Suprapubic skin (tissue), 4 donors: ENCODE results near the gene IGLL5. TPM values are rescaled to one million over a fixed set of nuclear protein-coding genes. Genes with fewer than 3 reads are reported as not detected.

Experiments
- DNase-seq, 2 donors: peaks; one replicate each; pipeline ENCODE4 v3.0.0-alpha.2; 2019; ENCODE audit warnings: low spot score in 2 of 2
- H3K27ac ChIP-seq: fragments of 200-600 bp; sonication (generic); one replicate; pipeline ENCODE4 v1.5.1; 2019
- H3K27me3 ChIP-seq: fragments of 200-600 bp; sonication (generic); one replicate; pipeline ENCODE4 v1.5.1; 2019
- H3K36me3 ChIP-seq: fragments of 200-600 bp; sonication (generic); one replicate; pipeline ENCODE4 v1.5.1; 2019
- H3K4me1 ChIP-seq: fragments of 200-600 bp; sonication (generic); one replicate; pipeline ENCODE4 v1.5.1; 2019
- H3K4me3 ChIP-seq: fragments of 200-600 bp; sonication (generic); one replicate; pipeline ENCODE4 v1.5.1; 2019; ENCODE audit warnings: mild to moderate bottlenecking
- H3K9me3 ChIP-seq: fragments of 200-600 bp; sonication (generic); one replicate; pipeline ENCODE4 v1.5.1; 2019
- EP300 ChIP-seq: sonication (generic); formaldehyde crosslinking; IDR thresholded peaks from one replicate; pipeline ENCODE4 v1.6.1; 2017; ENCODE audit warnings: antibody characterized with exemption
- POLR2A ChIP-seq, 2 donors: fragments of 450-650 bp; IDR thresholded peaks; one replicate each; pipeline ENCODE4 v1.6.1; 2017; ENCODE audit warnings: antibody characterized with exemption in 2 of 2, mild to moderate bottlenecking in 2 of 2, moderate library complexity in 2 of 2
- POLR2AphosphoS5 ChIP-seq, 3 donors: sonication (generic); formaldehyde crosslinking; IDR thresholded peaks; one replicate each; pipeline ENCODE4 v1.6.1; 2017; ENCODE audit warnings: antibody characterized with exemption in 3 of 3
- WGBS: methylation state at CpG from one replicate; pipeline ENCODE4 v1.1.5; 2018; 5-methylcytosine and 5-hydroxymethylcytosine counted together
- total RNA-seq, 4 donors: library from RNA; depleted of rRNA; stranded (reverse); fragments of >200 nt; gene quantifications; one replicate each; pipeline ENCODE4 v1.1.0, GENCODE V29; 2016
- TF ChIP-seq, protein P1 (sequence below), 2 donors: fragments of 200-600 bp in 1 of 2; fragments of 450-650 bp in 1 of 2; sonication (generic) in 1 of 2; IDR thresholded peaks; one replicate each; pipeline ENCODE4 v1.5.1; 2016 to 2019; ENCODE audit warnings: antibody characterized with exemption in 2 of 2, mild to moderate bottlenecking in 1 of 2, moderate library complexity in 1 of 2

IGLL5 gene
- total RNA-seq, 4 donors from 2014 or later: not detected

DNA sequence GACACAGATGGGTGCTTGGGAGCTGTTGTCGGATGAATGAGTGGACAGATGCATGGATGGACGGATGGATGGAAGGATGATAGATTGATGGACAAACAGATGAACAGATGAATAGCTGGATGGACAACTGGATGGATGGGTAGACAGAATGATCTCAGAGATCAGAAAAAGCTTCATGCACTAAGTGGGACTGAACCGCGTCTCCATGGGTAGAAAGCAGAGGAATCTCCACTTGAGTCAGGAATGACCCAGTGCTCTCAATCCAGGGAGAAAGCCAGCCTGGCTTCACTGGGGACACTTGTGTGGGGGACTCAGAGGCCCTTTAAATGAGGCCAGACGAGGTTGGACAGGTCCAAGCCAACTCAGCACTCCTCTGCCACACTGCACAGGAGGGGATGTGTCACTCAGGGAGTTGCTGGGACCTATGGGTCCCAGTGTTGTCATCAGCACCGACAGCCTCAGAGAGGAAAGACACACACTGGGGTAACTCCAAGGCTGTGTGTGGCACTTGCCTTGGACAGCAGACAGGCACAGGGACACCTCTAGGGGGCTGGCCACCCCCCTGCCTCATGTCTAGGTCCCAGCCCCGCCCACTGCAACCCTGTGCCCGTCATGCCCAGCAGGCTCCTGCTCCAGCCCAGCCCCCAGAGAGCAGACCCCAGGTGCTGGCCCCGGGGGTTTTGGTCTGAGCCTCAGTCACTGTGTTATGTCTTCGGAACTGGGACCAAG is 5.6 kb downstream of the IGLL5 start:
- H3K27me3 ChIP-seq: peaks cover 22% of the 10 kb centered on the region

DNA sequence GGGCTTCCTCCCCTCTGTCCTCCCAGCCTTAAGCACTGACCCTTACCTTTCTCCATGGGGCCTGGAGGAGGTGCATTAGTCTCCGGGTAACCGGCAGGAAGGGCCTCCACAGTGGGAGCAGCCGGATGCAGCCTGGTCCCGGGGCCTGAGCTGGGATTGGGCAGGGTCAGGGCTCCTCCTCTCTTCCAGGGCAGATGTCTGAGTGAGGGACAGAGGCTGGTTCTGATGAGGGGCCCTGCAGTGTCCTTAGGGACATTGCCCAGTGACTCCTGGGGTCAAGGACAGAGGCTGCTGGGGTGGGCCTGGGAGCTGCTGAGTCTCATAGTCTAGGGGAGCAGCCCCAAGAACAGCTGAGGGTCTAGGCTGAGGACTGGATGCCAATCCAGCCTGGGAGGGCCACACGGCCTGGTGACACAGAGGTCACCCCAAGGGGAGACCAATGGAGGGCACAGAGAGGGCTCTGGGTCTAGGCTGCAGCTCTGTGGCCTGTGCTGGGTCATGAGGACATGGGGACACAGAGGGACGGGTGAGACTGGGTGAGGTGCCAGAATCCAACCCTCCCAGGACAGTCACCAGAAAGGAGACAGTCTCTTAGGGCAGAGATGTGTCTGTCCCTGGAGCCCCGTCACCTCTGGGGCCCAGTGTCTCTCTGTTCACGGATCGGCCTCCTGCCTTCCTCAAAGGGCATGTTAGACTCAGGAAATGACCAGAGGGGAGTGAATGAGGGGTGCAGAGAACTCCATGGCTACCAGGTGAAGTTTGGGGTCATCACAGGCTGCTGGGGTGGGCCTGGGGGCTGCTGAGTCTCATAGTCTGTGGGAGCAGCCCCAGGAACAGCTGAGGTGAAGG is 6.5 kb downstream of the IGLL5 start:
- H3K9me3 ChIP-seq: no peaks in the 10 kb centered on the region
- WGBS: 93% methylated on average over 7 of the region's 9 CpGs
- TF ChIP-seq EP300: no peak
- TF ChIP-seq POLR2A (IDR thresholded peaks at IDR 0.05): no peak
- TF ChIP-seq POLR2AphosphoS5 (IDR thresholded peaks at IDR 0.05): no peak
- TF ChIP-seq, protein P1, sequence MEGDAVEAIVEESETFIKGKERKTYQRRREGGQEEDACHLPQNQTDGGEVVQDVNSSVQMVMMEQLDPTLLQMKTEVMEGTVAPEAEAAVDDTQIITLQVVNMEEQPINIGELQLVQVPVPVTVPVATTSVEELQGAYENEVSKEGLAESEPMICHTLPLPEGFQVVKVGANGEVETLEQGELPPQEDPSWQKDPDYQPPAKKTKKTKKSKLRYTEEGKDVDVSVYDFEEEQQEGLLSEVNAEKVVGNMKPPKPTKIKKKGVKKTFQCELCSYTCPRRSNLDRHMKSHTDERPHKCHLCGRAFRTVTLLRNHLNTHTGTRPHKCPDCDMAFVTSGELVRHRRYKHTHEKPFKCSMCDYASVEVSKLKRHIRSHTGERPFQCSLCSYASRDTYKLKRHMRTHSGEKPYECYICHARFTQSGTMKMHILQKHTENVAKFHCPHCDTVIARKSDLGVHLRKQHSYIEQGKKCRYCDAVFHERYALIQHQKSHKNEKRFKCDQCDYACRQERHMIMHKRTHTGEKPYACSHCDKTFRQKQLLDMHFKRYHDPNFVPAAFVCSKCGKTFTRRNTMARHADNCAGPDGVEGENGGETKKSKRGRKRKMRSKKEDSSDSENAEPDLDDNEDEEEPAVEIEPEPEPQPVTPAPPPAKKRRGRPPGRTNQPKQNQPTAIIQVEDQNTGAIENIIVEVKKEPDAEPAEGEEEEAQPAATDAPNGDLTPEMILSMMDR (IDR thresholded peaks at IDR 0.05): no peak
- peaks cover 22% of the 10 kb centered on the region for H3K27me3 ChIP-seq
- no peaks in the 10 kb centered on the region for H3K4me1 ChIP-seq
- H3K36me3 ChIP-seq: no peaks in the 10 kb centered on the region
- DNase-seq: peak in 1 of 2 donors; percentile 53
- no peak overlapping the region for H3K27ac ChIP-seq
- H3K4me3 ChIP-seq: no peak overlapping the region

More for the DNA sequence above, 5.6 kb downstream of the IGLL5 start:
- 82% methylated on average over 10 of the region's 10 CpGs for WGBS
- TF ChIP-seq POLR2AphosphoS5 (IDR thresholded peaks at IDR 0.05) (no peak), EP300 (no peak), POLR2A (IDR thresholded peaks at IDR 0.05) (no peak)
- TF ChIP-seq, protein P1 (IDR thresholded peaks at IDR 0.05): no peak
- Histone ChIP-seq H3K36me3 (no peaks in the 10 kb centered on the region), H3K27ac (no peak overlapping the region), H3K9me3 (no peaks in the 10 kb centered on the region), H3K4me3 (no peak overlapping the region), H3K4me1 (no peaks in the 10 kb centered on the region)
- DNase-seq: peak in 1 of 2 donors; percentile 76

DNA sequence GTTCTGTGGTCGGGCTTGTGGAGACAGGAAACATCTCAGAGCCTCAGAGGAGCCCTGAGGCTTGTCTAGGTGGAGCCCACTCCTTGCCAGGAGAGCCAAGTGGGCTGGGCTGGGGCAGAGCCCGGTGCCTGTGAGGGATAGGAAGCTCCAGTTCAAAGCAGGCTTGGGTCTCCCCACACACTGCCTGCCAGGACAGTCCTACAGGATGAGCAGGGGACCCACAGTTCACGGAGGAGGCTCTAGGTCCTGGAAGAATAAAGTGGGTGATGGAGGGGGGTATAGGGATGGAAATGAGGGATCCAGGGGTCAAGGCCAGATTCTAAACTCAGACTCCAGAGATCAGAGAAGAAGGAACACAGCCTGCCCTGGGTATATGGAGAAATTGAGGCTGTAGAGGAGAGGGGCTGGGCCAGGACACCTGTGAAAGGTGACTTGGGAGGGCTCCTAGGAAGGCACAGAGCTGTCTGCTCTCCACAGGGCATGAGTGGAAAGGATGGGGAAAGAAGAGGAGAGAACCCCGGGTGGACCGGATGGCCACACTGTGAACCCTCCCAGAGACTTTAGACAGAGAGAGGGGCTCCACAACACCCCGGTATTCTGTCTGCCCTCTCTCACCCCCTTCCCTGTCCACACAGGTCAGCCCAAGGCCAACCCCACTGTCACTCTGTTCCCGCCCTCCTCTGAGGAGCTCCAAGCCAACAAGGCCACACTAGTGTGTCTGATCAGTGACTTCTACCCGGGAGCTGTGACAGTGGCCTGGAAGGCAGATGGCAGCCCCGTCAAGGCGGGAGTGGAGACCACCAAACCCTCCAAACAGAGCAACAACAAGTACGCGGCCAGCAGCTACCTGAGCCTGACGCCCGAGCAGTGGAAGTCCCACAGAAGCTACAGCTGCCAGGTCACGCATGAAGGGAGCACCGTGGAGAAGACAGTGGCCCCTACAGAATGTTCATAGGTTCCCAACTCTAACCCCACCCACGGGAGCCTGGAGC is 7.4 kb downstream of the IGLL5 start:
- Histone ChIP-seq H3K27ac (no peak overlapping the region), H3K4me3 (no peak overlapping the region), H3K4me1 (no peaks in the 10 kb centered on the region), H3K9me3 (no peaks in the 10 kb centered on the region), H3K36me3 (no peaks in the 10 kb centered on the region), H3K27me3 (peaks cover 22% of the 10 kb centered on the region)
- DNase-seq: peak in 1 of 2 donors; percentile 56
- no peak for TF ChIP-seq POLR2A (IDR thresholded peaks at IDR 0.05)
- TF ChIP-seq EP300: no peak
- 77% methylated on average over 15 of the region's 17 CpGs for WGBS

DNA sequence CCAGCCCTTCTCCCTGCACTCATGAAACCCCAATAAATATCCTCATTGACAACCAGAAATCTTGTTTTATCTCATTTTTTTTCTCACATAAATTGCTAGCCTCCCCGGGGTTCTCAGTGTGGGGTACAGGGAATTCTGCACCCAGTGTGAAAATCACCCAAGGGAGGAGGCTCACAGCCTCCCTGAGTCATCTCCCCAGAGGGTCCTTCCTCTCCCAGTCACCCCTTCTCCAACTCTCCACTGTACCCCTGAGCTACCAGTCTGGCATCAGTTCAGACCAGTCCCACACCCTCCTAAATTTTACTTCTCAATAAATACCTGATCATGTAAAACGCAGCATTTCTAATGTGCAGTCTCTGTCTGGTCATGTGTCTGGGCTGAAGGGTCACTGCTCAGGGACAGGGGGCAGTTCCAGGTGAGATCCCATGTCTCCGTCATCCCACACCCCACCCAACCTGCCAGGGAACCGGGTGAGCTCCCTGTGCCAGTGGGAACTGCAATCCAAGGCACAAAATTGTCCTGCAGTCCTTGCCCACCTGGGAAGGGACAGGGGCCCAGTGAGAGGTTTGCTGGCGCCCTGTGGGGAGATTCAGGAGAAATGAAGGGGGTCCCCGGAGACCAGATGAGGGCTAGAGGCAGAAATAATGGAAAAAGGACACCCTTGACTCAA is 8.3 kb downstream of the IGLL5 start:
- Histone ChIP-seq H3K4me1 (no peaks in the 10 kb centered on the region), H3K27me3 (peaks cover 22% of the 10 kb centered on the region), H3K4me3 (no peak overlapping the region), H3K9me3 (no peaks in the 10 kb centered on the region), H3K36me3 (no peaks in the 10 kb centered on the region), H3K27ac (no peak overlapping the region)
- TF ChIP-seq EP300: no peak
- TF ChIP-seq, protein P1 (IDR thresholded peaks at IDR 0.05): no peak
- TF ChIP-seq POLR2A (IDR thresholded peaks at IDR 0.05): no peak
- TF ChIP-seq POLR2AphosphoS5 (IDR thresholded peaks at IDR 0.05): no peak
- WGBS: 76% methylated on average over 6 of the region's 6 CpGs
- DNase-seq: peak; percentile 11 to 50

DNA sequence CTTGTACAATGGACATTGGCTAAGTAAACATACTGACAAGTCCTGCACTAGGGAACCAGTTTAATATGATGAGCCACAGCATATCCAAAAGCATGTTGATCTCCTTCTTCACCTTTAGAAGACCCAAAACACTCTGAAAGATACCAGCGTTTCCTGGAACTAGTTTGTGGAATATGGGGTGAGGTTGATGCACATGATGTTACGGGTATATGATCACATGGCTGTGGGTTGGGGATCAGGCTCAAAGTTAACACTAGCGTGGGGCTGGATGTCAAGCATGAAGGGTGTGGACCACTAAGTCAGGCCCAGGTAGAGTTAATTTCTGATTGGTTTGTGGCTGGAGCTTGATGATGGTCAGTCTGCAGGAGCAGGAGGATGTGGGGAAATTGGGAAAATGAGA is 9.0 kb downstream of the IGLL5 start:
- peak in 1 of 2 donors; percentile 9 for DNase-seq
- TF ChIP-seq EP300 (no peak), POLR2AphosphoS5 (IDR thresholded peaks at IDR 0.05) (no peak), POLR2A (IDR thresholded peaks at IDR 0.05) (no peak)
- TF ChIP-seq, protein P1 (IDR thresholded peaks at IDR 0.05): no peak
- 78% methylated on average over 3 of the region's 3 CpGs for WGBS
- Histone ChIP-seq H3K36me3 (no peaks in the 10 kb centered on the region), H3K27me3 (peaks cover 26% of the 10 kb centered on the region), H3K27ac (no peak overlapping the region), H3K4me1 (no peaks in the 10 kb centered on the region), H3K4me3 (no peak overlapping the region), H3K9me3 (no peaks in the 10 kb centered on the region)
